ENCODE results near the gene GLO1. TPM values are rescaled to one million over a fixed set of nuclear protein-coding genes. Genes with fewer than 3 reads are reported as not detected.

GLO1 gene
- total and polyA plus RNA-seq, 2 donors = 73.5 to 76.7 TPM

Other genes with a start within 250 kb of the GLO1 start
- gene BTBD9, start 63.2 kb downstream of the GLO1 start, total RNA-seq = 4.2 TPM
- gene BTBD9, start 63.2 kb downstream of the GLO1 start, polyA plus RNA-seq = 2.9 TPM
- gene DNAH8, start 12.2 kb upstream of the GLO1 start, total RNA-seq = 0.05 TPM
- gene DNAH8, start 12.2 kb upstream of the GLO1 start, polyA plus RNA-seq = 0.11 TPM

Data from thymus (tissue), 2 donors.